SK-MEL-5 (cell line): Measurements from ENCODE around the gene NOD2. TPM values are rescaled to one million over a fixed set of nuclear protein-coding genes. Genes with fewer than 3 reads are reported as not detected.

Experiments used
- DNase-seq: peaks from one replicate; pipeline ENCODE4 v3.0.0-alpha.2; 2016; ENCODE audit warnings: low read depth, low spot score
- in situ Hi-C: cut with HindIII; loops from 2 replicates; pipeline ENCODE4 v1.10.0; 2016; ENCODE audit warnings: low sequenced_read_pairs, high pct_unique_total_duplicates, low pct_unique_long_range_greater_than_20kb
- total RNA-seq: library from RNA; depleted of rRNA; stranded (reverse); fragments of >200 nt; shearing (Covaris generic); gene quantifications from 2 replicates; pipeline ENCODE4 v1.2.3, GENCODE V29; 2014

The NOD2 gene
- total RNA-seq, 1 experiment from 2014 or later, result not detected

- in situ Hi-C loops, result no loop called here
- no peak for DNase-seq
These were observed 12.2 kb downstream of the NOD2 start for GRCh38 chr16:50705436-50706110.

GRCh38 chr16:50706250-50706649 is 12.8 kb downstream of the NOD2 start:
- DNase-seq, result no peak
- in situ Hi-C loops, result no loop called here

GRCh38 chr16:50708373-50709060 is 15.1 kb downstream of the NOD2 start:
- no peak for DNase-seq
- in situ Hi-C loops, result no loop called here

- in situ Hi-C loops, result no loop called here
- DNase-seq, result no peak
These were observed 15.8 kb downstream of the NOD2 start for GRCh38 chr16:50709061-50709684.

- in situ Hi-C loops, result no loop called here
- DNase-seq, result no peak
These were observed 16.6 kb downstream of the NOD2 start for GRCh38 chr16:50709980-50710379.

- in situ Hi-C loops, result no loop called here
- no peak for DNase-seq
These were observed 17.6 kb downstream of the NOD2 start for GRCh38 chr16:50711040-50711439.

GRCh38 chr16:50711862-50712559 is 18.6 kb downstream of the NOD2 start:
- in situ Hi-C loops, result no loop called here
- no peak for DNase-seq

GRCh38 chr16:50712560-50712898 is 19.1 kb downstream of the NOD2 start:
- DNase-seq, result no peak
- in situ Hi-C loops, result no loop called here

GRCh38 chr16:50712956-50713355 is 19.6 kb downstream of the NOD2 start:
- no peak for DNase-seq
- in situ Hi-C loops, result no loop called here

GRCh38 chr16:50717091-50717490 is 23.7 kb downstream of the NOD2 start:
- DNase-seq, result no peak
- in situ Hi-C loops, result no loop called here

GRCh38 chr16:50717494-50717893 is 24.1 kb downstream of the NOD2 start:
- in situ Hi-C loops, result no loop called here
- no peak for DNase-seq

GRCh38 chr16:50718061-50718760 is 24.8 kb downstream of the NOD2 start:
- no peak for DNase-seq

GRCh38 chr16:50718761-50719400 is 25.5 kb downstream of the NOD2 start:
- in situ Hi-C loops, result no loop called here
- DNase-seq, result no peak

More at GRCh38 chr16:50718061-50718760, 24.8 kb downstream of the NOD2 start:
- in situ Hi-C loops, result no loop called here

GRCh38 chr16:50719401-50720337 is 26.3 kb downstream of the NOD2 start:
- in situ Hi-C loops, result no loop called here
- no peak for DNase-seq

- no peak for DNase-seq
- in situ Hi-C loops, result no loop called here
These were observed 28.4 kb downstream of the NOD2 start for GRCh38 chr16:50721549-50722404.

GRCh38 chr16:50722405-50722737 is 29.0 kb downstream of the NOD2 start:
- DNase-seq, result no peak
- in situ Hi-C loops, result no loop called here
